Activated naive CD8-positive, alpha-beta T cell (primary cell): ENCODE data around the gene NUP98.
"Not testable (repeated sequence)": the region's sequence is repeated elsewhere in the genome, so short reads cannot be mapped to it uniquely, and the experiment has no call there.

Source experiments
- H3K27ac Mint-ChIP-seq: one replicate; pipeline ENCODE4 v1.8.0; 2021; ENCODE audit warnings: mixed read lengths
- H3K27me3 Mint-ChIP-seq: one replicate; pipeline ENCODE4 v1.8.0; 2021; ENCODE audit warnings: mixed read lengths
- H3K36me3 Mint-ChIP-seq: one replicate; pipeline ENCODE4 v1.8.0; 2021; ENCODE audit warnings: mixed read lengths
- H3K4me1 Mint-ChIP-seq: one replicate; pipeline ENCODE4 v1.8.0; 2021; ENCODE audit warnings: low read depth, mixed read lengths
- H3K4me3 Mint-ChIP-seq: one replicate; pipeline ENCODE4 v1.8.0; 2021; ENCODE audit warnings: mild to moderate bottlenecking, mixed read lengths
- H3K9me3 Mint-ChIP-seq: one replicate; pipeline ENCODE4 v1.8.0; 2021; ENCODE audit warnings: low read depth, mixed read lengths

The NUP98 gene

DNA sequence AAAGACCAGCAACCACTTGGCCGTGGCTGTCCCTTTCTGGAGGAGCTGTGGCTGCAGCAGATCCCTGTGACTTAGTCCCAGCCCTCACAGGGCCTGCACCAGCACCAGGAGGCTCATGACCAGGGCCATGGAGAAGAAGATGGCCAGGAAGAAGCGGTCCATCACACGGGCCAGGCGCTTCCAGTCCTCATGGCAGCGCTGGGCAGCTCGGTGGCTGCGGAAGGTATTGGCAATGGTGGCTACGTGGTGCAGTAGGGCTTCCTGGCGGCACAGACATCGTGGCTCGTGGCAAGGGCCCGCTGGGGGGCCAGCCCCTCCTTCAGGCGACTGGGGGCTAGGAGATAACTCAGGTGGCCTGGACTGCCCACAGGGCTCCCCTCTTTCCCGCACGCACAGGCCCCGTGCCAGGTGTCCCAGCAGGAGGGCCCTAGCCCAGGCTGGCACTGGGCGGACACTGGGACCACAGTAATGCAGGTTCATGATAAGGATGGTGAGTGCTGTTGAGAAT lies 131.3 kb downstream of the NUP98 start:
- Mint-ChIP-seq H3K27ac (no peak overlapping the region), H3K4me1 (no peaks in the 10 kb centered on the region), H3K4me3 (no peak overlapping the region), H3K9me3 (no peaks in the 10 kb centered on the region), H3K36me3 (peaks cover 11% of the 10 kb centered on the region), H3K27me3 (no peaks in the 10 kb centered on the region)

DNA sequence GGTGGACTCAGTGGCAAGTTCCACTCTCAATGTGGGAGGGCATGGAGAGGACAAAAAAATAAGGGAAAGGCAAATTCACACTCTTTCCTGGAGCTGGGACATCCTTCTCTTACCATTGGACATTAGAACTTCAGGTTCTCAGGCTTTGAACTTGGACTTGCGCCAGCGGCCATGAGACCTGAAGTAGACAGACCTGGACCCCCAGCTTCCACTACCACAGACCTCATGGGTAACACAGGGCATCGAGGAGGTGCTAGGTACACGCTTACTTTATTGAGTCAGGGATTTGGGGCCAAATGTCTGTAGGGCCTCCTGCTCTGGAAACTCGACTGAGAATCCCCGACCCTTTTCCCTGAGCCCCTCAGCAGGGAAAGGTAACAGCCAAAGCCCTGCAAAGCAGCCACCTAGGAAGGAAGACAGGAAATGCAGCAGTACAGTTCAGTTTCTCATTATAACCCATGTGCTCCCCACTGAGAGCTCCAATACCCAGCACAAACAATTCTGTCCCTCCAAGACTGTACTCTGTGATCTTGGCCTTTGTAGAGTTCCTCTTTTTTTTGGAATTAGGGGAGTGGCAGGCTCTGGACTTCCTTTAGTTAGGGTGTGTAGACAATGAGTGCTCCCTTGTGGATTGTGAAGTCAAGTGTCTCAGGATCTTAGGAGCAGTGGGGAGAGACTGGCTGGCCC lies 131.9 kb downstream of the NUP98 start:
- Mint-ChIP-seq H3K36me3 (peaks cover 10% of the 10 kb centered on the region), H3K9me3 (no peaks in the 10 kb centered on the region), H3K27me3 (no peaks in the 10 kb centered on the region), H3K4me3 (no peak overlapping the region), H3K27ac (no peak overlapping the region), H3K4me1 (no peaks in the 10 kb centered on the region)

DNA sequence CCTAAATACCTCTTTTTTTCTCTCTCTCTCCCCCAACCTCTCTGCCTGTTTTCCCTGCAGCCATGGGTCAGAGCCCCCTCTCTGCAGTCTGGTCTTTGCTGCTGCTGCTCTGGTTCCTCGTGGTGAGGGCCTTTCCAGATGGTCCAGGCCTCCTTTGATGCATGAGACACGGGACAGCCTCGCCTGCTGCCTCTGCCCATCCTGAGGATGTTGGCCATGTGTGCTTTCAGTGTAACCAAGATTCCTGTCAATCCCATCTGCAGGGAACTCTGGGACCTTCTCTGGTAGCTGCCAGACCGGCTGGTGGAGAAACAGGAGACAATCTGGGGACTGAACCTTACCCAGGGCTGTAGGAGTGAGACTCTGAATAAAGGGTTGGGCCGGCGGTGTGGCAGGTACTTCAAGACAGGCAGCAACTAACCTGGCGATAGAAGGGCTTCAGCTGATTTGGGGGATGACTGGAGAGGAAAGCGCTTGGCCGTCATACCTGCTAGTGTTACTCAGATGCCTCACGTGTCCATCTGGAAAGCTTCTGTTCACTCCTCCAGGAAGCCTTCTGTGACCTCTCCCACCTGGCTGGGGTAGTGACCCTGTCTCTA lies 133.2 kb downstream of the NUP98 start:
- no peak overlapping the region for H3K27ac Mint-ChIP-seq
- peaks cover 7% of the 10 kb centered on the region for H3K36me3 Mint-ChIP-seq
- H3K9me3 Mint-ChIP-seq: no peaks in the 10 kb centered on the region
- no peak overlapping the region for H3K4me3 Mint-ChIP-seq
- H3K4me1 Mint-ChIP-seq: no peaks in the 10 kb centered on the region
- H3K27me3 Mint-ChIP-seq: no peaks in the 10 kb centered on the region

- no peaks in the 10 kb centered on the region for H3K9me3 Mint-ChIP-seq
- H3K4me3 Mint-ChIP-seq: no peak overlapping the region
- H3K27ac Mint-ChIP-seq: no peak overlapping the region
- H3K4me1 Mint-ChIP-seq: no peaks in the 10 kb centered on the region
- peaks cover 5% of the 10 kb centered on the region for H3K27me3 Mint-ChIP-seq
- peaks cover 5% of the 10 kb centered on the region for H3K36me3 Mint-ChIP-seq
Measured at GRCh38 chr11:3662856-3663255, 134.5 kb downstream of the NUP98 start.

DNA sequence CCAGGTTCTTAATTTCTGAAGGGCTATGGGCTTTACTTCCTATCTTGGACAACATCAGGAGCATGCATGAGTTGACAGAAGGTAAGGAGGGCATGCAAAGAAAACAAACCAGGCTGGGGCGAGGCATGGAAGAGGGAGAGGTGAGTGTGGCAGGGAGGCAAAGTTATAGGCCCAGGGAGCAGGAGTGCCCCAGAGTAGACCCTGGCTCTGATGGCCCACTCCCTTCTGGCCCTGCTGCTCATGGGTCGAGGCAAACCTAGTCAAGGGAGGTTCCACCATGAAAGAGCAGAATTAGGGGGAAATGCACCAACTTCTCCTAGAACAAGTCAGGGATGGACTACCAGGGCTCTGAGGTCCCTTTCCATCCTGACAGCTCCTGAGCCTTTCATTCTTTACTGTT lies 136.4 kb downstream of the NUP98 start:
- Mint-ChIP-seq H3K36me3 (peaks cover 5% of the 10 kb centered on the region), H3K4me1 (no peaks in the 10 kb centered on the region), H3K27ac (no peak overlapping the region), H3K9me3 (no peaks in the 10 kb centered on the region), H3K4me3 (no peak overlapping the region), H3K27me3 (peaks cover 5% of the 10 kb centered on the region)

GRCh38 chr11:3659595-3660515 lies 137.5 kb downstream of the NUP98 start:
- H3K4me3 Mint-ChIP-seq: no peak overlapping the region
- H3K27ac Mint-ChIP-seq: no peak overlapping the region
- H3K9me3 Mint-ChIP-seq: no peaks in the 10 kb centered on the region
- no peaks in the 10 kb centered on the region for H3K4me1 Mint-ChIP-seq
- peaks cover 3% of the 10 kb centered on the region for H3K36me3 Mint-ChIP-seq
- H3K27me3 Mint-ChIP-seq: peaks cover 8% of the 10 kb centered on the region

GRCh38 chr11:3658252-3658651 lies 139.1 kb downstream of the NUP98 start:
- peaks cover 8% of the 10 kb centered on the region for H3K27me3 Mint-ChIP-seq

GRCh38 chr11:3657331-3657730 lies 140.0 kb downstream of the NUP98 start:
- not testable (repeated sequence) for H3K4me3 Mint-ChIP-seq, H3K9me3 Mint-ChIP-seq, H3K27ac Mint-ChIP-seq, H3K27me3 Mint-ChIP-seq, H3K36me3 Mint-ChIP-seq, H3K4me1 Mint-ChIP-seq

More at GRCh38 chr11:3658252-3658651, 139.1 kb downstream of the NUP98 start:
- no peaks in the 10 kb centered on the region for H3K4me1 Mint-ChIP-seq
- no peak overlapping the region for H3K27ac Mint-ChIP-seq
- H3K36me3 Mint-ChIP-seq: no peaks in the 10 kb centered on the region
- H3K4me3 Mint-ChIP-seq: no peak overlapping the region
- no peaks in the 10 kb centered on the region for H3K9me3 Mint-ChIP-seq

DNA sequence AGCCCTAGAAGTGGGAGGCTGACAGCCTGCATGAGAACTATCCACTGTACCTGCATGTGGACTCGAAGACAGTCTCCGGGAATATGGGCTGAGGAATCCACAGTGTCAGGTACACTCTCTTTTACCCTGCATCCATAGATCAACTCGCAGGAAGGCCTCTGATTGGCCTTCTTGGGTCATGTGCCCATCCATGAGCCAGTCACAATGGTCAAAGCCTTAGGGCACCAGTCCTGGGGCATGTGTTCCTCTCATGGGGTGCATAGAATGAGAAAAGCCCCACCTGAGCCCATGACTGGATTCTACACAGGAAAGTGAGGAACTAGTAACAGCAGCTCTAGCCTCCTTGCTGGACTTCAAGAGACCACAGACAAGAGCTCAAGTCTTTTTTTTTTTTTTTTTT lies 141.8 kb downstream of the NUP98 start:
- H3K27ac Mint-ChIP-seq: no peak overlapping the region
- no peaks in the 10 kb centered on the region for H3K36me3 Mint-ChIP-seq
- H3K27me3 Mint-ChIP-seq: peaks cover 11% of the 10 kb centered on the region
- no peaks in the 10 kb centered on the region for H3K4me1 Mint-ChIP-seq
- H3K9me3 Mint-ChIP-seq: no peaks in the 10 kb centered on the region
- no peak overlapping the region for H3K4me3 Mint-ChIP-seq

DNA sequence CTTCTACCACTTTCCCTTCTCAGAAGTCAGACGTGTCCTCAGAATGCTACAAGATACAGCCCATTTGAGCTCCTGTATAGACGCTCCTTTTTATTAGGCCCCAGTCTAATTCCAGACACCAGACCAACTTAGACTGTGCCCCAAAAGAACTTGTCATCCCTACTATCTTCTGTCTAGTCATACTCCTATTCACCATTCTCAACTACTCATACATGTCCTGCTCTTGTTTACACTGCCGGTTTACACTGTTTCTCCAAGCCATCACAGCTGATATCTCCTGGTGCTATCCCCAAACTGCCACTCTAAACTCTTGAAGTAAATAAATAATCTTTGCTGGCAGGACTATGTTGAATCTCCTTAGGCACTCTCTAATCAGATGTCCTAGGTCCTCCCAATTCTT lies 144.8 kb downstream of the NUP98 start:
- H3K4me3 Mint-ChIP-seq, H3K27ac Mint-ChIP-seq, H3K9me3 Mint-ChIP-seq, H3K36me3 Mint-ChIP-seq, H3K4me1 Mint-ChIP-seq: not testable (repeated sequence)
- peaks cover 12% of the 10 kb centered on the region for H3K27me3 Mint-ChIP-seq

- not testable (repeated sequence) for H3K36me3 Mint-ChIP-seq, H3K4me3 Mint-ChIP-seq, H3K4me1 Mint-ChIP-seq, H3K9me3 Mint-ChIP-seq, H3K27ac Mint-ChIP-seq
- H3K27me3 Mint-ChIP-seq: peaks cover 22% of the 10 kb centered on the region
Measured at GRCh38 chr11:3649374-3649773, 148.0 kb downstream of the NUP98 start.

- H3K27me3 Mint-ChIP-seq: peaks cover 26% of the 10 kb centered on the region
- H3K9me3 Mint-ChIP-seq, H3K4me1 Mint-ChIP-seq, H3K4me3 Mint-ChIP-seq, H3K36me3 Mint-ChIP-seq, H3K27ac Mint-ChIP-seq: not testable (repeated sequence)
Measured at GRCh38 chr11:3648843-3649242, 148.5 kb downstream of the NUP98 start.

DNA sequence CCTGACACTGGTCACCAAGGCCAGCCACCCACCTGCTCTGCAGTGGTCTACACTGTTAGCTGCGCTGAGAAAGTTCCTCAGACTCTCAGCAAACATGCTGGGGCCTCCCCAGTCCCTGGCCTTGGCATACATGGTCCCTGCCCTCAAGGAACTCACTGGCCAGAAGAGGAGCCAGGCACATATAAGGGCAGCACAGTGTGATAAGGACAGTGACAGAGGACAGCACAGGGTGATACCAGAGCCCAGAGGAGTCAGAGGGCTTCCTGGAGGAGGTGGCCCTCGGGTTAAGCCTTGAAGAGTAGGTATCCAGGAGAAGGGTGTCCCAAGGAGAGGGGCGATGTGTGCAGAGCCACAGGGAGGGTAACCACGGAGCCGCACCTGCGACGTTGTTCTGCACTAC lies 151.8 kb downstream of the NUP98 start:
- Mint-ChIP-seq H3K36me3 (peaks cover 4% of the 10 kb centered on the region), H3K4me3 (no peak overlapping the region), H3K27ac (no peak overlapping the region), H3K9me3 (no peaks in the 10 kb centered on the region), H3K27me3 (peaks cover 30% of the 10 kb centered on the region), H3K4me1 (peaks cover 6% of the 10 kb centered on the region)

GRCh38 chr11:3644817-3645235 lies 152.5 kb downstream of the NUP98 start, which contains the start of gene ART1:
ART1 (plus strand) TSS chr11:3645128; CDS start chr11:3659214, 14,086 bp downstream.
- Mint-ChIP-seq H3K36me3 (peaks cover 4% of the 10 kb centered on the region), H3K9me3 (no peaks in the 10 kb centered on the region), H3K4me3 (peak within 1 kb of the TSS; percentile 22), H3K27ac (no peak within 1 kb of the TSS), H3K27me3 (peaks cover 28% of the 10 kb centered on the region), H3K4me1 (peaks cover 6% of the 10 kb centered on the region)

- peaks cover 27% of the 10 kb centered on the region for H3K27me3 Mint-ChIP-seq
- not testable (repeated sequence) for H3K36me3 Mint-ChIP-seq, H3K27ac Mint-ChIP-seq, H3K9me3 Mint-ChIP-seq, H3K4me1 Mint-ChIP-seq
- H3K4me3 Mint-ChIP-seq: peak overlapping the region; percentile 82
Measured at GRCh38 chr11:3643102-3643546, 154.2 kb downstream of the NUP98 start.
